ENCODE data around the gene RAD51. TPM values are rescaled to one million over a fixed set of nuclear protein-coding genes. Genes with fewer than 3 reads are reported as not detected.

RAD51 gene
- total RNA-seq, 2 donors from 2014 or later = 1.5 to 2.0 TPM

- peak overlapping the region; percentile 61 for H3K4me3 Mint-ChIP-seq
- peaks cover 21% of the 10 kb centered on the region for H3K4me1 Mint-ChIP-seq
- H3K27ac Mint-ChIP-seq = peak overlapping the region; percentile 79
- no peaks in the 10 kb centered on the region for H3K9me3 ChIP-seq (ENCODE audit: control insufficient read depth, low read length, poor library complexity, severe bottlenecking)
- no peaks in the 10 kb centered on the region for H3K36me3 Mint-ChIP-seq (ENCODE audit: low read depth)
- ATAC-seq (no peak), DNase-seq (no peak)
- no peaks in the 10 kb centered on the region for H3K27me3 Mint-ChIP-seq
These were observed 73.7 kb downstream of the RAD51 start for GRCh38 chr15:40768521-40769273.

GRCh38 chr15:40769274-40770146 lies 74.5 kb downstream of the RAD51 start, which contains the start of gene C15orf62:
TSS of gene C15orf62 (plus strand) at chr15:40769980. CDS start at chr15:40770496, 516 bp downstream.
- Mint-ChIP-seq H3K27ac (peak within 1 kb of the TSS; percentile 79), H3K36me3 (ENCODE audit: low read depth) (no peaks in the 10 kb centered on the region), H3K27me3 (no peaks in the 10 kb centered on the region), H3K4me3 (peak within 1 kb of the TSS; percentile 61), H3K4me1 (peaks cover 21% of the 10 kb centered on the region)
- H3K9me3 ChIP-seq (ENCODE audit: control insufficient read depth, low read length, poor library complexity, severe bottlenecking) = no peaks in the 10 kb centered on the region
- DNase-seq (no peak), ATAC-seq (no peak)

- Mint-ChIP-seq H3K36me3 (ENCODE audit: low read depth) (peaks cover 3% of the 10 kb centered on the region), H3K27ac (peak overlapping the region; percentile 79), H3K4me3 (peak overlapping the region; percentile 53), H3K4me1 (peaks cover 17% of the 10 kb centered on the region), H3K27me3 (no peaks in the 10 kb centered on the region)
- ATAC-seq (no peak), DNase-seq (no peak)
- no peaks in the 10 kb centered on the region for H3K9me3 ChIP-seq (ENCODE audit: control insufficient read depth, low read length, poor library complexity, severe bottlenecking)
These were observed 75.3 kb downstream of the RAD51 start for GRCh38 chr15:40770147-40770721.

GRCh38 chr15:40771242-40771641 lies 76.3 kb downstream of the RAD51 start:
- Mint-ChIP-seq H3K27me3 (no peaks in the 10 kb centered on the region), H3K27ac (no peak overlapping the region), H3K36me3 (ENCODE audit: low read depth) (peaks cover 3% of the 10 kb centered on the region), H3K4me3 (no peak overlapping the region), H3K4me1 (peaks cover 13% of the 10 kb centered on the region)
- no peaks in the 10 kb centered on the region for H3K9me3 ChIP-seq (ENCODE audit: control insufficient read depth, low read length, poor library complexity, severe bottlenecking)
- no peak for DNase-seq
- ATAC-seq = no peak

- Mint-ChIP-seq H3K27me3 (no peaks in the 10 kb centered on the region), H3K4me3 (no peak overlapping the region), H3K4me1 (peaks cover 19% of the 10 kb centered on the region), H3K27ac (no peak overlapping the region), H3K36me3 (ENCODE audit: low read depth) (peaks cover 5% of the 10 kb centered on the region)
- DNase-seq = no peak
- ATAC-seq = no peak
- H3K9me3 ChIP-seq (ENCODE audit: control insufficient read depth, low read length, poor library complexity, severe bottlenecking) = no peaks in the 10 kb centered on the region
These were observed 77.0 kb downstream of the RAD51 start for GRCh38 chr15:40772014-40772413.

- Mint-ChIP-seq H3K27ac (peak overlapping the region; percentile 82), H3K36me3 (ENCODE audit: low read depth) (peaks cover 5% of the 10 kb centered on the region), H3K4me3 (no peak overlapping the region), H3K27me3 (no peaks in the 10 kb centered on the region), H3K4me1 (peaks cover 17% of the 10 kb centered on the region)
- no peaks in the 10 kb centered on the region for H3K9me3 ChIP-seq (ENCODE audit: control insufficient read depth, low read length, poor library complexity, severe bottlenecking)
- no peak for DNase-seq
- no peak for ATAC-seq
These were observed 78.5 kb downstream of the RAD51 start for GRCh38 chr15:40773496-40773895.

- Mint-ChIP-seq H3K4me1 (peaks cover 17% of the 10 kb centered on the region), H3K27ac (peak overlapping the region; percentile 82), H3K36me3 (ENCODE audit: low read depth) (peaks cover 5% of the 10 kb centered on the region), H3K4me3 (no peak overlapping the region), H3K27me3 (no peaks in the 10 kb centered on the region)
- ATAC-seq (no peak), DNase-seq (no peak)
- no peaks in the 10 kb centered on the region for H3K9me3 ChIP-seq (ENCODE audit: control insufficient read depth, low read length, poor library complexity, severe bottlenecking)
These were observed 78.9 kb downstream of the RAD51 start for GRCh38 chr15:40773902-40774301.

GRCh38 chr15:40775007-40775406 lies 80.0 kb downstream of the RAD51 start:
- no peaks in the 10 kb centered on the region for H3K27me3 Mint-ChIP-seq
- no peak overlapping the region for H3K4me3 Mint-ChIP-seq
- ATAC-seq (no peak), DNase-seq (no peak)
- H3K9me3 ChIP-seq (ENCODE audit: control insufficient read depth, low read length, poor library complexity, severe bottlenecking) = no peaks in the 10 kb centered on the region
- H3K36me3 Mint-ChIP-seq (ENCODE audit: low read depth) = peaks cover 9% of the 10 kb centered on the region
- peak overlapping the region; percentile 82 for H3K27ac Mint-ChIP-seq
- H3K4me1 Mint-ChIP-seq = peaks cover 8% of the 10 kb centered on the region

GRCh38 chr15:40775740-40776536 lies 81.0 kb downstream of the RAD51 start:
- ATAC-seq (no peak), DNase-seq (no peak)
- H3K9me3 ChIP-seq (ENCODE audit: control insufficient read depth, low read length, poor library complexity, severe bottlenecking) = no peaks in the 10 kb centered on the region
- H3K36me3 Mint-ChIP-seq (ENCODE audit: low read depth) = peaks cover 9% of the 10 kb centered on the region
- no peaks in the 10 kb centered on the region for H3K27me3 Mint-ChIP-seq
- H3K4me3 Mint-ChIP-seq = no peak overlapping the region
- no peak overlapping the region for H3K27ac Mint-ChIP-seq
- peaks cover 6% of the 10 kb centered on the region for H3K4me1 Mint-ChIP-seq

- H3K9me3 ChIP-seq (ENCODE audit: control insufficient read depth, low read length, poor library complexity, severe bottlenecking) = no peaks in the 10 kb centered on the region
- no peak overlapping the region for H3K27ac Mint-ChIP-seq
- H3K4me1 Mint-ChIP-seq = peaks cover 6% of the 10 kb centered on the region
- no peak for DNase-seq
- peak; percentile 59 for ATAC-seq
- H3K36me3 Mint-ChIP-seq (ENCODE audit: low read depth) = peaks cover 9% of the 10 kb centered on the region
- H3K4me3 Mint-ChIP-seq = no peak overlapping the region
- H3K27me3 Mint-ChIP-seq = no peaks in the 10 kb centered on the region
These were observed 81.7 kb downstream of the RAD51 start for GRCh38 chr15:40776537-40777141.

Data from T-helper 17 cell (primary cell).